ENCODE results near the gene COL28A1. TPM values are rescaled to one million over a fixed set of nuclear protein-coding genes. Genes with fewer than 3 reads are reported as not detected.

The COL28A1 gene
- total and polyA plus RNA-seq, 2 experiments from 2014 or later = 0.31 to 0.70 TPM

DNA sequence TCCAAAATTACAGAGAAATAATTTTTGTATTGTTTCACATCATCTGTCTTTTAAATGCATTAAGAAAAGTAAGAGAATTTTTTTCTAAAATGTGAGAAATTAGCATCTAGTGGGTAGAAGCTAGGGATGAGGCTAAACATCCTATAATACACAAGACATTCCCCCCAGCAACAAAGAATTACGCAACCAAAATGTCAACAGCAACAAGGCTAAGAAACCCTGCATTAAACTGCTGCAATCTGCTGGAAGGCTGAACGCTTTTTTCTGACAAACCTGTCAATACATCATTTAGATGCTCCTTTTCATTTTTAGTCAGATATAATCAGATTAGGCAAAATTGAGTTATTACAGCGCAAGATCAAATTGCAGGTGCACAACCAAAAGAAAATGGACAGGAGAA lies 191.1 kb downstream of the COL28A1 start (continued):
- TF ChIP-seq, protein P1, sequence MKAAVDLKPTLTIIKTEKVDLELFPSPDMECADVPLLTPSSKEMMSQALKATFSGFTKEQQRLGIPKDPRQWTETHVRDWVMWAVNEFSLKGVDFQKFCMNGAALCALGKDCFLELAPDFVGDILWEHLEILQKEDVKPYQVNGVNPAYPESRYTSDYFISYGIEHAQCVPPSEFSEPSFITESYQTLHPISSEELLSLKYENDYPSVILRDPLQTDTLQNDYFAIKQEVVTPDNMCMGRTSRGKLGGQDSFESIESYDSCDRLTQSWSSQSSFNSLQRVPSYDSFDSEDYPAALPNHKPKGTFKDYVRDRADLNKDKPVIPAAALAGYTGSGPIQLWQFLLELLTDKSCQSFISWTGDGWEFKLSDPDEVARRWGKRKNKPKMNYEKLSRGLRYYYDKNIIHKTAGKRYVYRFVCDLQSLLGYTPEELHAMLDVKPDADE (IDR thresholded peaks at IDR 0.05) = no peak
- TF ChIP-seq POLR2AphosphoS5 (IDR thresholded peaks at IDR 0.05; ENCODE audit: low read depth) (no peak), ZNF331 (CRISPR knock-in tag; IDR thresholded peaks at IDR 0.05; ENCODE audit: low read depth) (no peak), NANOG (IDR thresholded peaks at IDR 0.05; ENCODE audit: borderline replicate concordance) (no peak)

DNA sequence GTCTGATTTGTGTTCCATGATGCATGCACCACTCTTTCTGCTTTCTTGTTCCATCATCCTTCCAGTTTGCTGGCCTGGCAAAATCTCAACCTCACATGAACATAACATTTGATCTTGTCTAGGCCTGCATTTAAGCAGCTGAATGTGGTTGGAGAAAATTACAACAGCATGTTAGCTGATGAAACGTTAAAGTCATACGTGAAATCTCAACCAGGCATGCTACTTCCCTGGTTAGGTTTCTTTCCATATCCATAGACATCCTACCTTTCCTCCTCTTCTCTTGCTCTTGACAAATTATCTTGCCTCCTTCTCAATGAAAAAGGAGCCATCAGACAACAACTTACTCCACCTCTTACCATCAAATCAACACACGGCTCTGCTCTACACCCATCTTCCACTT lies 199.8 kb downstream of the COL28A1 start:
- H3K4me2 ChIP-seq = no peak overlapping the region
- ATAC-seq (no peak), DNase-seq (ENCODE audit: low spot score) (no peak)
- H3F3A ChIP-seq (replicated peaks; ENCODE audit: low read depth) = no peaks in the 10 kb centered on the region
- no peak for TF ChIP-seq ZNF331 (CRISPR knock-in tag; IDR thresholded peaks at IDR 0.05; ENCODE audit: low read depth)
- no peak for TF ChIP-seq NANOG (IDR thresholded peaks at IDR 0.05; ENCODE audit: borderline replicate concordance)
- TF ChIP-seq, protein P2, sequence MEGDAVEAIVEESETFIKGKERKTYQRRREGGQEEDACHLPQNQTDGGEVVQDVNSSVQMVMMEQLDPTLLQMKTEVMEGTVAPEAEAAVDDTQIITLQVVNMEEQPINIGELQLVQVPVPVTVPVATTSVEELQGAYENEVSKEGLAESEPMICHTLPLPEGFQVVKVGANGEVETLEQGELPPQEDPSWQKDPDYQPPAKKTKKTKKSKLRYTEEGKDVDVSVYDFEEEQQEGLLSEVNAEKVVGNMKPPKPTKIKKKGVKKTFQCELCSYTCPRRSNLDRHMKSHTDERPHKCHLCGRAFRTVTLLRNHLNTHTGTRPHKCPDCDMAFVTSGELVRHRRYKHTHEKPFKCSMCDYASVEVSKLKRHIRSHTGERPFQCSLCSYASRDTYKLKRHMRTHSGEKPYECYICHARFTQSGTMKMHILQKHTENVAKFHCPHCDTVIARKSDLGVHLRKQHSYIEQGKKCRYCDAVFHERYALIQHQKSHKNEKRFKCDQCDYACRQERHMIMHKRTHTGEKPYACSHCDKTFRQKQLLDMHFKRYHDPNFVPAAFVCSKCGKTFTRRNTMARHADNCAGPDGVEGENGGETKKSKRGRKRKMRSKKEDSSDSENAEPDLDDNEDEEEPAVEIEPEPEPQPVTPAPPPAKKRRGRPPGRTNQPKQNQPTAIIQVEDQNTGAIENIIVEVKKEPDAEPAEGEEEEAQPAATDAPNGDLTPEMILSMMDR (conservative IDR thresholded peaks at IDR 0.05; ENCODE audit: low read depth in 2 of 2) = no peak
- no peak for TF ChIP-seq ZNF114 (CRISPR knock-in tag; IDR thresholded peaks at IDR 0.05)
- TF ChIP-seq CREB1 (CRISPR knock-in tag; IDR thresholded peaks at IDR 0.05; ENCODE audit: low read depth) = no peak
- TF ChIP-seq, protein P1 (IDR thresholded peaks at IDR 0.05) = no peak
- no peaks in the 10 kb centered on the region for H3K27me3 ChIP-seq (ENCODE audit: insufficient read depth)
- no peaks in the 10 kb centered on the region for H3K36me3 ChIP-seq (ENCODE audit: insufficient read depth)
- H3K79me2 ChIP-seq (replicated peaks; ENCODE audit: insufficient read depth) = no peaks in the 10 kb centered on the region
- H3K4me1 Mint-ChIP-seq = no peaks in the 10 kb centered on the region
- H3K27ac ChIP-seq (ENCODE audit: low read depth) = no peak overlapping the region
- H3K9me2 ChIP-seq (ENCODE audit: insufficient read depth) = peaks cover 11% of the 10 kb centered on the region
- H3K36me3 Mint-ChIP-seq (ENCODE audit: low read depth) = no peaks in the 10 kb centered on the region
- no peaks in the 10 kb centered on the region for H3K4me1 ChIP-seq (ENCODE audit: insufficient read depth)
- no peaks in the 10 kb centered on the region for H3K27me3 Mint-ChIP-seq (ENCODE audit: insufficient read depth, low read depth, poor library complexity)
- H3K27ac Mint-ChIP-seq = no peak overlapping the region; the same call in 1 of the 2 replicates
- H2AFZ ChIP-seq = no peak overlapping the region
- H3K4me3 Mint-ChIP-seq = no peak overlapping the region
- no peak overlapping the region for H3K4me3 ChIP-seq
- H3K9me3 Mint-ChIP-seq = no peaks in the 10 kb centered on the region; the same call in 2 of the 3 replicates
- no peaks in the 10 kb centered on the region for H4K20me1 ChIP-seq (replicated peaks; ENCODE audit: insufficient read depth)

DNA sequence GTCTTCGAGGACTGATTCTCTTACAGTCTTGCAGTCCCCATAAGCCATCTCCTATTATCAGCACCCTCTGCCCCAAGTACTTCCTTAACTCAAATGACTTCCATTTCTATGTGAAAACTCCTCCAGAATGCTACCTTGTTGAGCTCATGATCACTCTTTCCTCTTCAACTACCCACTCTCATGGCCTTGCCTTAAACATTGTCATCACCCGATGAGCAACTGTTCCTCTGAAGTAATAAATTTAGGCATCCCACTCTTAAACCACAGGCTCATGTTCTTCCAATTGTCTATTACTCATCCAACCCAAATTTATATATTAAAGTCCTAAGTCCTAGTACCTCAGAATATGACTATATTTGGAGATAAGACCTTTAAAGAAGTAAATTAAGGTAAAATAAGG lies 200.5 kb downstream of the COL28A1 start:
- Mint-ChIP-seq H3K9me3 (no peaks in the 10 kb centered on the region; the same call in 2 of the 3 replicates), H3K4me1 (no peaks in the 10 kb centered on the region), H3K4me3 (no peak overlapping the region), H3K36me3 (ENCODE audit: low read depth) (no peaks in the 10 kb centered on the region), H3K27me3 (ENCODE audit: insufficient read depth, low read depth, poor library complexity) (no peaks in the 10 kb centered on the region), H3K27ac (no peak overlapping the region)
- no peak overlapping the region for H3K4me2 ChIP-seq
- ATAC-seq (no peak), DNase-seq (ENCODE audit: low spot score) (no peak)
- H3K4me3 ChIP-seq = no peak overlapping the region
- no peaks in the 10 kb centered on the region for H3K79me2 ChIP-seq (replicated peaks; ENCODE audit: insufficient read depth)
- peaks cover 11% of the 10 kb centered on the region for H3K9me2 ChIP-seq (ENCODE audit: insufficient read depth)
- H3K4me1 ChIP-seq (ENCODE audit: insufficient read depth) = no peaks in the 10 kb centered on the region
- no peak overlapping the region for H3K27ac ChIP-seq (ENCODE audit: low read depth)
- H3K27me3 ChIP-seq (ENCODE audit: insufficient read depth) = no peaks in the 10 kb centered on the region
- no peak overlapping the region for H2AFZ ChIP-seq
- H4K20me1 ChIP-seq (replicated peaks; ENCODE audit: insufficient read depth) = no peaks in the 10 kb centered on the region
- H3K36me3 ChIP-seq (ENCODE audit: insufficient read depth) = no peaks in the 10 kb centered on the region
- no peaks in the 10 kb centered on the region for H3F3A ChIP-seq (replicated peaks; ENCODE audit: low read depth)
- TF ChIP-seq, protein P3, sequence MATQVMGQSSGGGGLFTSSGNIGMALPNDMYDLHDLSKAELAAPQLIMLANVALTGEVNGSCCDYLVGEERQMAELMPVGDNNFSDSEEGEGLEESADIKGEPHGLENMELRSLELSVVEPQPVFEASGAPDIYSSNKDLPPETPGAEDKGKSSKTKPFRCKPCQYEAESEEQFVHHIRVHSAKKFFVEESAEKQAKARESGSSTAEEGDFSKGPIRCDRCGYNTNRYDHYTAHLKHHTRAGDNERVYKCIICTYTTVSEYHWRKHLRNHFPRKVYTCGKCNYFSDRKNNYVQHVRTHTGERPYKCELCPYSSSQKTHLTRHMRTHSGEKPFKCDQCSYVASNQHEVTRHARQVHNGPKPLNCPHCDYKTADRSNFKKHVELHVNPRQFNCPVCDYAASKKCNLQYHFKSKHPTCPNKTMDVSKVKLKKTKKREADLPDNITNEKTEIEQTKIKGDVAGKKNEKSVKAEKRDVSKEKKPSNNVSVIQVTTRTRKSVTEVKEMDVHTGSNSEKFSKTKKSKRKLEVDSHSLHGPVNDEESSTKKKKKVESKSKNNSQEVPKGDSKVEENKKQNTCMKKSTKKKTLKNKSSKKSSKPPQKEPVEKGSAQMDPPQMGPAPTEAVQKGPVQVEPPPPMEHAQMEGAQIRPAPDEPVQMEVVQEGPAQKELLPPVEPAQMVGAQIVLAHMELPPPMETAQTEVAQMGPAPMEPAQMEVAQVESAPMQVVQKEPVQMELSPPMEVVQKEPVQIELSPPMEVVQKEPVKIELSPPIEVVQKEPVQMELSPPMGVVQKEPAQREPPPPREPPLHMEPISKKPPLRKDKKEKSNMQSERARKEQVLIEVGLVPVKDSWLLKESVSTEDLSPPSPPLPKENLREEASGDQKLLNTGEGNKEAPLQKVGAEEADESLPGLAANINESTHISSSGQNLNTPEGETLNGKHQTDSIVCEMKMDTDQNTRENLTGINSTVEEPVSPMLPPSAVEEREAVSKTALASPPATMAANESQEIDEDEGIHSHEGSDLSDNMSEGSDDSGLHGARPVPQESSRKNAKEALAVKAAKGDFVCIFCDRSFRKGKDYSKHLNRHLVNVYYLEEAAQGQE (IDR thresholded peaks at IDR 0.05; ENCODE audit: unreplicated experiment) = no peak
- TF ChIP-seq, protein P1 (IDR thresholded peaks at IDR 0.05) = no peak
- TF ChIP-seq, protein P2 (conservative IDR thresholded peaks at IDR 0.05; ENCODE audit: low read depth in 2 of 2) = no peak
- no peak for TF ChIP-seq CREB1 (CRISPR knock-in tag; IDR thresholded peaks at IDR 0.05; ENCODE audit: low read depth)
